Kidney (tissue), 14 donors: ENCODE data around the gene TTLL9. TPM values are rescaled to one million over a fixed set of nuclear protein-coding genes. Genes with fewer than 3 reads are reported as not detected.

Source experiments
- DNase-seq, 5 donors: peaks; one replicate each; pipeline ENCODE4 v3.0.0-alpha.2; 2013 to 2020
- FAIRE-seq: peaks from 2 replicates; lab custom pipeline; 2012; peaks lifted over from hg19 to GRCh38; lab: Jason Lieb, UNC
- H3K27ac ChIP-seq, 2 donors: one replicate each; pipeline ENCODE4 v1.7.0; 2013; ENCODE audit warnings: low read depth in 2 of 2, low read length in 2 of 2, inconsistent platforms in 1 of 2
- H3K27me3 ChIP-seq: one replicate; pipeline ENCODE4 v1.7.1; 2013; ENCODE audit warnings: low read length, inconsistent platforms; ENCODE audit not compliant: control insufficient read depth, insufficient read depth
- H3K36me3 ChIP-seq, 3 donors: one replicate each; pipeline versions ENCODE4 v1.7.0 to v1.7.1; 2013; ENCODE audit warnings: low read length in 3 of 3, control low read depth in 1 of 3, inconsistent platforms in 1 of 3; ENCODE audit not compliant: insufficient read depth in 3 of 3, control insufficient read depth in 2 of 3
- H3K4me1 ChIP-seq, 3 donors: one replicate each; pipeline versions ENCODE4 v1.7.0 to v1.7.1; 2013; ENCODE audit warnings: low read length in 3 of 3, inconsistent platforms in 1 of 3, low read depth in 1 of 3; ENCODE audit not compliant: control insufficient read depth in 2 of 3, insufficient read depth in 2 of 3
- H3K4me3 ChIP-seq, 3 donors: one replicate each; pipeline versions ENCODE4 v1.7.0 to v1.8.1; 2013; ENCODE audit warnings: low read length in 3 of 3, control low read depth in 1 of 3, inconsistent platforms in 1 of 3
- H3K9ac ChIP-seq, 3 donors: one replicate each; pipeline versions ENCODE4 v1.7.0 to v1.7.1; 2013; ENCODE audit warnings: low read length in 3 of 3, control low read depth in 1 of 3, inconsistent platforms in 1 of 3
- H3K9me3 ChIP-seq, 3 donors: one replicate each; pipeline versions ENCODE4 v1.7.0 to v1.7.1; 2013; ENCODE audit warnings: low read length in 3 of 3, control low read depth in 1 of 3, inconsistent platforms in 1 of 3; ENCODE audit not compliant: control insufficient read depth in 2 of 3, insufficient read depth in 1 of 3
- CTCF ChIP-seq: IDR thresholded peaks from 3 replicates; pipeline ENCODE4 v1.5.1; 2012; ENCODE audit warnings: mild to moderate bottlenecking, moderate library complexity, borderline replicate concordance; ENCODE audit not compliant: insufficient read depth; ENCODE audit errors: extremely low read depth
- intact Hi-C: fragments of 100-400 bp; cut with DNase I; formaldehyde crosslinking; loops from one replicate; pipeline ENCODE4 v1.11.1; 2022
- polyA plus RNA-seq: library from polyadenylated mRNA; stranded (reverse); fragments of 350-450 nt; fragmentation: Illumina TruSeq; extraction: RNeasy Lipid Tissue Mini Kit (QIAGEN cat#74804); gene quantifications from one replicate; pipeline ENCODE4 v1.2.3, GENCODE V29; 2014; ENCODE audit warnings: low read depth, low replicate concordance; ENCODE audit not compliant: insufficient read depth
- total RNA-seq: library from RNA; stranded (reverse); fragmentation: NEBNext Ultra II Directional; extraction: Animal tissue kit (Norgen Biotek cat#: 25700); gene quantifications from one replicate; pipeline ENCODE4 v1.2.1, GENCODE V29; 2021
- donor health status: control.
- donor health status: control.
- donor health status: control.
- donor health status: control.
- donor health status: control.
- donor health status: DM: yes; HTN: yes; CAD: no.
- donor health status: Normal renal cell carcinoma (clear cell type).

Gene TTLL9
- total and polyA plus RNA-seq, 2 donors from 2014 or later = 0.82 to 1.9 TPM

GRCh38 chr20:31910071-31910803 is 39.8 kb downstream of the TTLL9 start:
- Histone ChIP-seq H3K27me3 (no peaks in the 10 kb centered on the region), H3K9ac (no peak overlapping the region), H3K9me3 (no peaks in the 10 kb centered on the region), H3K36me3 (no peaks in the 10 kb centered on the region), H3K4me1 (no peaks in the 10 kb centered on the region), H3K27ac (no peak overlapping the region), H3K4me3 (no peak overlapping the region)
- intact Hi-C loops = no loop called here
- DNase-seq (no peak), FAIRE-seq (no peak)
- TF ChIP-seq CTCF = no peak

GRCh38 chr20:31913431-31914157 is 43.2 kb downstream of the TTLL9 start:
- intact Hi-C loops = no loop called here
- Histone ChIP-seq H3K4me3 (no peak overlapping the region), H3K27me3 (no peaks in the 10 kb centered on the region), H3K4me1 (no peaks in the 10 kb centered on the region), H3K36me3 (no peaks in the 10 kb centered on the region), H3K9me3 (no peaks in the 10 kb centered on the region), H3K27ac (no peak overlapping the region), H3K9ac (no peak overlapping the region)
- TF ChIP-seq CTCF = no peak
- DNase-seq (peak in 1 of 5 donors; percentile 69), FAIRE-seq (no peak)

- DNase-seq (peak in 2 of 5 donors; percentile 46 to 61), FAIRE-seq (no peak)
- no peaks in the 10 kb centered on the region for H3K27me3 ChIP-seq
- no peaks in the 10 kb centered on the region for H3K4me1 ChIP-seq
- H3K36me3 ChIP-seq = no peaks in the 10 kb centered on the region
- no peak overlapping the region for H3K27ac ChIP-seq
- H3K4me3 ChIP-seq = no peak overlapping the region
- TF ChIP-seq CTCF = no peak
- no peak overlapping the region for H3K9ac ChIP-seq
- intact Hi-C loops = no loop called here
- no peaks in the 10 kb centered on the region for H3K9me3 ChIP-seq
Measured at GRCh38 chr20:31914170-31914569, 43.7 kb downstream of the TTLL9 start.
